ENCODE results near the gene DPP6.

DNA sequence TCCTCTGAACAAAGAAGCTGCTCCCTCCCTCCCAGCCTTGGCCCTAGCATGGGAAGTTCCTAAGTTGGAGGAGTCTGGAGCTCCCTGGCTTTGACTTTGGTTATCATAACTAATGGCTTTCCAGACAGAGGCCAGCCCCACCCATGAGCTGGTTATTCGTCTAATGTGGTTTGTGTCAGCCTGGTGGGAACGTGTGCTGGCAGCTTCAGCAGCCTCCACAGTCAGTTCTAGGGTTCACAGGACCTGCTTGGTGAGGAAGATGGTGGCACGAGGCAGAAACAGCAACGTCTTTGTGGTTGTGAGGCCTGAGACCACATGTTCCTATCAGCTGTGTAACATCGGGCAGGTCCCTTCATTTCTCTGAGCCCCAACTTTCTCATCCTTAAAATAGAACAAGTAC, 847.7 kb downstream of the DPP6 start:
- TF ChIP-seq, protein P1, sequence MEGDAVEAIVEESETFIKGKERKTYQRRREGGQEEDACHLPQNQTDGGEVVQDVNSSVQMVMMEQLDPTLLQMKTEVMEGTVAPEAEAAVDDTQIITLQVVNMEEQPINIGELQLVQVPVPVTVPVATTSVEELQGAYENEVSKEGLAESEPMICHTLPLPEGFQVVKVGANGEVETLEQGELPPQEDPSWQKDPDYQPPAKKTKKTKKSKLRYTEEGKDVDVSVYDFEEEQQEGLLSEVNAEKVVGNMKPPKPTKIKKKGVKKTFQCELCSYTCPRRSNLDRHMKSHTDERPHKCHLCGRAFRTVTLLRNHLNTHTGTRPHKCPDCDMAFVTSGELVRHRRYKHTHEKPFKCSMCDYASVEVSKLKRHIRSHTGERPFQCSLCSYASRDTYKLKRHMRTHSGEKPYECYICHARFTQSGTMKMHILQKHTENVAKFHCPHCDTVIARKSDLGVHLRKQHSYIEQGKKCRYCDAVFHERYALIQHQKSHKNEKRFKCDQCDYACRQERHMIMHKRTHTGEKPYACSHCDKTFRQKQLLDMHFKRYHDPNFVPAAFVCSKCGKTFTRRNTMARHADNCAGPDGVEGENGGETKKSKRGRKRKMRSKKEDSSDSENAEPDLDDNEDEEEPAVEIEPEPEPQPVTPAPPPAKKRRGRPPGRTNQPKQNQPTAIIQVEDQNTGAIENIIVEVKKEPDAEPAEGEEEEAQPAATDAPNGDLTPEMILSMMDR (IDR thresholded peaks at IDR 0.05; ENCODE audit: poor library complexity), result no peak
- TF ChIP-seq EZH2 (IDR thresholded peaks at IDR 0.05; ENCODE audit: borderline replicate concordance) (no peak), EZH2phosphoT487 (IDR thresholded peaks at IDR 0.05; ENCODE audit: low read depth, severe bottlenecking, unreplicated experiment) (no peak)
